A549 (cell line): Measurements from ENCODE around the gene FADS1.

Experiments used
- BHLHE40 ChIP-seq: IDR thresholded peaks from 2 replicates; pipeline ENCODE4 v1.6.1; 2012; ENCODE audit warnings: low read depth, low read length, inconsistent platforms
- CTCF ChIP-seq: fragments of >200 bp; sonication (Bioruptor Twin); formaldehyde crosslinking; IDR thresholded peaks from 3 replicates; pipeline ENCODE4 v1.5.1; 2016
- E2F6 ChIP-seq: IDR thresholded peaks from 2 replicates; pipeline ENCODE4 v1.6.1; 2012; ENCODE audit warnings: low read depth, borderline replicate concordance
- EP300 ChIP-seq, 2 experiments: fragments of >200 bp; sonication (Bioruptor Twin); formaldehyde crosslinking; IDR thresholded peaks; 2 replicates in 1 of 2; 3 replicates in 1 of 2; pipeline ENCODE4 v1.6.1; 2016 to 2017
- HDAC2 ChIP-seq: fragments of 200-600 bp; sonication (generic); IDR thresholded peaks from 2 replicates; pipeline ENCODE4 v1.6.1; 2016
- JUNB ChIP-seq: fragments of >200 bp; sonication (Bioruptor Twin); formaldehyde crosslinking; IDR thresholded peaks from 2 replicates; pipeline ENCODE4 v1.6.1; 2016
- KDM5A ChIP-seq: fragments of 200-600 bp; sonication (generic); IDR thresholded peaks from 2 replicates; pipeline ENCODE4 v1.6.1; 2016; ENCODE audit warnings: antibody characterized with exemption, mild to moderate bottlenecking
- MAFK ChIP-seq: fragments of 450-650 bp; IDR thresholded peaks from 2 replicates; pipeline ENCODE4 v1.6.1; 2014; ENCODE audit not compliant: partially characterized antibody
- NR3C1 ChIP-seq: fragments of >200 bp; sonication (Bioruptor Twin); formaldehyde crosslinking; IDR thresholded peaks from 3 replicates; pipeline ENCODE4 v1.6.1; 2017
- RAD21 ChIP-seq, 2 experiments: fragments of >200 bp in 1 of 2; sonication (Bioruptor Twin) in 1 of 2; formaldehyde crosslinking in 1 of 2; IDR thresholded peaks in 1 of 2; conservative IDR thresholded peaks in 1 of 2; 2 replicates in 1 of 2; 3 replicates in 1 of 2; pipeline ENCODE4 v1.6.1; 2012 to 2018; ENCODE audit warnings: inconsistent platforms in 1 of 2
- USF2 ChIP-seq: fragments of 450-650 bp; IDR thresholded peaks from 2 replicates; pipeline ENCODE4 v1.6.1; 2014; ENCODE audit warnings: antibody characterized with exemption
- ZSCAN20 ChIP-seq: fragments of 250-450 bp; sonication (Bioruptor Pico); IDR thresholded peaks from 2 replicates; pipeline ENCODE4 v1.8.0; 2022; ENCODE audit warnings: mild to moderate bottlenecking, moderate library complexity
- TF ChIP-seq, protein P1 (sequence below): fragments of 200-600 bp; sonication (generic); IDR thresholded peaks from 2 replicates; pipeline ENCODE4 v1.6.1; 2016; ENCODE audit warnings: antibody characterized with exemption, mild to moderate bottlenecking, moderate library complexity
- TF ChIP-seq, protein P2 (sequence below): fragments of 250-450 bp; sonication (Bioruptor Pico); IDR thresholded peaks from 2 replicates; pipeline ENCODE4 v1.5.0; 2021; ENCODE audit warnings: mild to moderate bottlenecking, moderate library complexity, borderline replicate concordance

- TF ChIP-seq, protein P1, sequence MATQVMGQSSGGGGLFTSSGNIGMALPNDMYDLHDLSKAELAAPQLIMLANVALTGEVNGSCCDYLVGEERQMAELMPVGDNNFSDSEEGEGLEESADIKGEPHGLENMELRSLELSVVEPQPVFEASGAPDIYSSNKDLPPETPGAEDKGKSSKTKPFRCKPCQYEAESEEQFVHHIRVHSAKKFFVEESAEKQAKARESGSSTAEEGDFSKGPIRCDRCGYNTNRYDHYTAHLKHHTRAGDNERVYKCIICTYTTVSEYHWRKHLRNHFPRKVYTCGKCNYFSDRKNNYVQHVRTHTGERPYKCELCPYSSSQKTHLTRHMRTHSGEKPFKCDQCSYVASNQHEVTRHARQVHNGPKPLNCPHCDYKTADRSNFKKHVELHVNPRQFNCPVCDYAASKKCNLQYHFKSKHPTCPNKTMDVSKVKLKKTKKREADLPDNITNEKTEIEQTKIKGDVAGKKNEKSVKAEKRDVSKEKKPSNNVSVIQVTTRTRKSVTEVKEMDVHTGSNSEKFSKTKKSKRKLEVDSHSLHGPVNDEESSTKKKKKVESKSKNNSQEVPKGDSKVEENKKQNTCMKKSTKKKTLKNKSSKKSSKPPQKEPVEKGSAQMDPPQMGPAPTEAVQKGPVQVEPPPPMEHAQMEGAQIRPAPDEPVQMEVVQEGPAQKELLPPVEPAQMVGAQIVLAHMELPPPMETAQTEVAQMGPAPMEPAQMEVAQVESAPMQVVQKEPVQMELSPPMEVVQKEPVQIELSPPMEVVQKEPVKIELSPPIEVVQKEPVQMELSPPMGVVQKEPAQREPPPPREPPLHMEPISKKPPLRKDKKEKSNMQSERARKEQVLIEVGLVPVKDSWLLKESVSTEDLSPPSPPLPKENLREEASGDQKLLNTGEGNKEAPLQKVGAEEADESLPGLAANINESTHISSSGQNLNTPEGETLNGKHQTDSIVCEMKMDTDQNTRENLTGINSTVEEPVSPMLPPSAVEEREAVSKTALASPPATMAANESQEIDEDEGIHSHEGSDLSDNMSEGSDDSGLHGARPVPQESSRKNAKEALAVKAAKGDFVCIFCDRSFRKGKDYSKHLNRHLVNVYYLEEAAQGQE, result no peak
- TF ChIP-seq CTCF, result no peak
- TF ChIP-seq, protein P2, sequence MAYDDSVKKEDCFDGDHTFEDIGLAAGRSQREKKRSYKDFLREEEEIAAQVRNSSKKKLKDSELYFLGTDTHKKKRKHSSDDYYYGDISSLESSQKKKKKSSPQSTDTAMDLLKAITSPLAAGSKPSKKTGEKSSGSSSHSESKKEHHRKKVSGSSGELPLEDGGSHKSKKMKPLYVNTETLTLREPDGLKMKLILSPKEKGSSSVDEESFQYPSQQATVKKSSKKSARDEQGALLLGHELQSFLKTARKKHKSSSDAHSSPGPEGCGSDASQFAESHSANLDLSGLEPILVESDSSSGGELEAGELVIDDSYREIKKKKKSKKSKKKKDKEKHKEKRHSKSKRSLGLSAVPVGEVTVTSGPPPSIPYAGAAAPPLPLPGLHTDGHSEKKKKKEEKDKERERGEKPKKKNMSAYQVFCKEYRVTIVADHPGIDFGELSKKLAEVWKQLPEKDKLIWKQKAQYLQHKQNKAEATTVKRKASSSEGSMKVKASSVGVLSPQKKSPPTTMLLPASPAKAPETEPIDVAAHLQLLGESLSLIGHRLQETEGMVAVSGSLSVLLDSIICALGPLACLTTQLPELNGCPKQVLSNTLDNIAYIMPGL (CRISPR knock-in tag), result no peak
- no peak for TF ChIP-seq ZSCAN20 (CRISPR knock-in tag)
- no peak for TF ChIP-seq RAD21 (conservative IDR thresholded peaks at IDR 0.05 in 1 of 2, IDR thresholded peaks at IDR 0.05 in 1 of 2)
- no peak for TF ChIP-seq KDM5A
- TF ChIP-seq E2F6, result no peak
- no peak for TF ChIP-seq EP300 (IDR thresholded peaks at IDR 0.05)
- TF ChIP-seq MAFK, result no peak
- TF ChIP-seq JUNB, result no peak
- TF ChIP-seq HDAC2, result no peak
- no peak for TF ChIP-seq BHLHE40
- no peak for TF ChIP-seq NR3C1
- no peak for TF ChIP-seq USF2
Observed at GRCh38 chr11:61861634-61862033, 44.8 kb upstream of the FADS1 start.
